ENCODE data around the gene CNTRL.

DNA sequence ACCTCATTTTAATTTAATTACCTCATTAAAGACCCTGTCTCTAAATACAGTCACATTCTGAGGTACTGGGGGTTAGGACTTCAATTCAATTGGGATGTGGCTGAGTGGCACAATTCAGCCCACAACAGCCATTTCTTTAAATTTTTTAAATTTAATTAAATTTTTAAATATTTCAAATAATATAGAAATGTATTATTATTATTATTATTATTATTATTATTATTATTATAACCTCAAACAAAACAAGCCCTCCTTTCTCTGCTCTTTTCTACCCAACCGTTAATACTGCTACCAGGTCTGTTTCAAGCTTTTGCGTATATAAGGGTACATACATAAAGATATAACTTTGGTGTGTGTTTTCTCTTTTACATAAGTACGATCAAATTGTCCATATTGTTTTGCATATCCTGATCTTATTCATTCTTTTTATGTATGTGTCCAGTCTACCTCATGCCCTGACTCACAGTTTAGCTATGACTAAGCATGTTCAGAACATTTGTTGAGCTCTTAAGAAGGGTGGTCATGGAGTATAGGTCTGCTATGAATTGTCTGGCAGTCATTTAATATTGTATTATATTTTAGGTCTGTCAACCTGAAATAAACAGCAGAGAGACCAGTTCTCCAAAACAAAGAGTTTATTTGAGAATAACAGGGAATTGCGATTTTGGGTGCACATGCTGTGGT is 143.0 kb downstream of the CNTRL start:
- TF ChIP-seq MAX (IDR thresholded peaks at IDR 0.05), result no peak
- no peak for TF ChIP-seq TCF12 (IDR thresholded peaks at IDR 0.05; ENCODE audit: low read depth)
- TF ChIP-seq TAF1 (IDR thresholded peaks at IDR 0.05; ENCODE audit: low read depth), result no peak

Measured in Ishikawa (cell line).